ENCODE measurements around the gene LECT2. TPM values are rescaled to one million over a fixed set of nuclear protein-coding genes. Genes with fewer than 3 reads are reported as not detected.

LECT2 gene
- total RNA-seq, 1 donor from 2014 or later, result not detected

DNA sequence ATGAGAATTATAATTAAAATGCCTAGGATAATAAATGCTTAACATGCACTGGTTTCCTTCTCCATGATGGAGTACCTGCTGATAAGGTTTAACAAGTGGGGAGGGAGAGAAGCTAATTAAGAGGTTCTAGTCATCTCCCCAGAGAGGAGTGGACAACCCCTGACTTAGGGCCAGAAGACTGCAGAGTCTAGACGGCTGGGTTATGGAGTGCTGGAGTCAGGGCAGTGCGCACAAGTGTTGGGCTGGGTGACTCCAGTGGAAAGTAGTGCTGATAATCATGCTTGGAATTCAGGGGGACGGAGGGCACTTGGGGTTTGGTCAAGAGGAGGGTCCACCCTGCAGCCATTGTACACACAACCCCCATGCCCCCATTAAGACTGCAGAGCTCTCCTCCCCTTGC, 41.2 kb upstream of the LECT2 start:
- Histone ChIP-seq H4K20me1 (ENCODE audit: low read depth) (no peaks in the 10 kb centered on the region), H3K27me3 (no peaks in the 10 kb centered on the region), H3K79me2 (ENCODE audit: low read depth) (no peaks in the 10 kb centered on the region), H3K27ac (no peak overlapping the region), H3K9me3 (ENCODE audit: low read depth) (no peaks in the 10 kb centered on the region), H3K4me2 (no peak overlapping the region), H3K4me1 (no peaks in the 10 kb centered on the region), H2AFZ (replicated peaks) (no peak overlapping the region), H3F3A (ENCODE audit: low read depth) (no peaks in the 10 kb centered on the region), H3K9ac (no peak overlapping the region), H3K36me3 (no peaks in the 10 kb centered on the region), H3K4me3 (no peak overlapping the region)
- no peak for DNase-seq (ENCODE audit: low spot score)
- Mint-ChIP-seq H3K36me3 (no peaks in the 10 kb centered on the region), H3K27ac (no peak overlapping the region), H3K4me3 (no peak overlapping the region), H3K4me1 (peaks cover 15% of the 10 kb centered on the region), H3K9me3 (no peaks in the 10 kb centered on the region), H3K27me3 (ENCODE audit: insufficient read depth, low read depth) (no peaks in the 10 kb centered on the region)
- TF ChIP-seq EZH2 (IDR thresholded peaks at IDR 0.05), result no peak
- no peak for TF ChIP-seq EZH2phosphoT487 (IDR thresholded peaks at IDR 0.05)
- TF ChIP-seq, protein P1, sequence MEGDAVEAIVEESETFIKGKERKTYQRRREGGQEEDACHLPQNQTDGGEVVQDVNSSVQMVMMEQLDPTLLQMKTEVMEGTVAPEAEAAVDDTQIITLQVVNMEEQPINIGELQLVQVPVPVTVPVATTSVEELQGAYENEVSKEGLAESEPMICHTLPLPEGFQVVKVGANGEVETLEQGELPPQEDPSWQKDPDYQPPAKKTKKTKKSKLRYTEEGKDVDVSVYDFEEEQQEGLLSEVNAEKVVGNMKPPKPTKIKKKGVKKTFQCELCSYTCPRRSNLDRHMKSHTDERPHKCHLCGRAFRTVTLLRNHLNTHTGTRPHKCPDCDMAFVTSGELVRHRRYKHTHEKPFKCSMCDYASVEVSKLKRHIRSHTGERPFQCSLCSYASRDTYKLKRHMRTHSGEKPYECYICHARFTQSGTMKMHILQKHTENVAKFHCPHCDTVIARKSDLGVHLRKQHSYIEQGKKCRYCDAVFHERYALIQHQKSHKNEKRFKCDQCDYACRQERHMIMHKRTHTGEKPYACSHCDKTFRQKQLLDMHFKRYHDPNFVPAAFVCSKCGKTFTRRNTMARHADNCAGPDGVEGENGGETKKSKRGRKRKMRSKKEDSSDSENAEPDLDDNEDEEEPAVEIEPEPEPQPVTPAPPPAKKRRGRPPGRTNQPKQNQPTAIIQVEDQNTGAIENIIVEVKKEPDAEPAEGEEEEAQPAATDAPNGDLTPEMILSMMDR (IDR thresholded peaks at IDR 0.05), result no peak

DNA sequence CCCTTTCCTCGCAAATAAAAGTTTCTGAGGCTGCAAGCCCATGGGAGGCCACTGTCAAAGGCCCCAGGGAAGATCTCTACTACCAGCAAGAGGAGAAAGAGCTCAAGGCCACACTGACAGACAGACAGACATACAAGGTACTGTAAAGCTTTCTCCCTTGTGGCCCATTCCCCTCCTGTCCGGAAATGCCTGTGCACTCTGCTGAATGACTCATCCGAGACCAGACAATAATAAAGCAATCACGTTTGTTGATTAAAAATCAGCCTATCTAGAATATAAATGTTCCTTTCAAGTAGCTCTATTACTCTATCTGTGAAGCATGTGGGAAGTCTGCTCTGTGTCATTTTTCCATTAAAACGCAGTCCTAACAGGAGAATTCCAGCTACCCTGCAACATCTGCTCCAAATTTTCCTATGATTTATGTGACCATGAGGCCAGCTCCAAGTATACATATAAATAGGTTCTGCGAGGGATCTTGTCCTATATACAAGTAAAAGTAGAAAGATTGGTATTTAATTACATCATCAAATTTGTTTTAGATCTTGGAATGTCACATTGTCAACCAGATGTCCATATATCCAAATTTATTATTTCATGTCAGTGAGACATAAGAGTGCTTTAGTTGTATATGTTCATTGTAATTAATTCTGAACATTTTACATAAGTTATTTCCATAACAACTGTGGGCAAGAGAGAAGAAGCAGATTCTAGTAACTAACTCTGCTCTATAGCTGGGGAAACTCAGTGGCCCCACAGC, 39.3 kb upstream of the LECT2 start:
- Mint-ChIP-seq H3K4me3 (no peak overlapping the region), H3K36me3 (no peaks in the 10 kb centered on the region), H3K27me3 (ENCODE audit: insufficient read depth, low read depth) (peaks cover 4% of the 10 kb centered on the region), H3K9me3 (no peaks in the 10 kb centered on the region), H3K4me1 (peaks cover 15% of the 10 kb centered on the region), H3K27ac (no peak overlapping the region)
- Histone ChIP-seq H3K36me3 (no peaks in the 10 kb centered on the region), H2AFZ (replicated peaks) (no peak overlapping the region), H3K9ac (no peak overlapping the region), H3K27me3 (no peaks in the 10 kb centered on the region), H4K20me1 (ENCODE audit: low read depth) (no peaks in the 10 kb centered on the region), H3K4me2 (no peak overlapping the region), H3F3A (ENCODE audit: low read depth) (no peaks in the 10 kb centered on the region), H3K27ac (no peak overlapping the region), H3K9me3 (ENCODE audit: low read depth) (no peaks in the 10 kb centered on the region), H3K79me2 (ENCODE audit: low read depth) (no peaks in the 10 kb centered on the region), H3K4me3 (no peak overlapping the region), H3K4me1 (no peaks in the 10 kb centered on the region)
- DNase-seq (ENCODE audit: low spot score), result no peak
- TF ChIP-seq, protein P1 (IDR thresholded peaks at IDR 0.05), result no peak
- TF ChIP-seq EZH2 (IDR thresholded peaks at IDR 0.05) (no peak), EZH2phosphoT487 (IDR thresholded peaks at IDR 0.05) (no peak)

DNA sequence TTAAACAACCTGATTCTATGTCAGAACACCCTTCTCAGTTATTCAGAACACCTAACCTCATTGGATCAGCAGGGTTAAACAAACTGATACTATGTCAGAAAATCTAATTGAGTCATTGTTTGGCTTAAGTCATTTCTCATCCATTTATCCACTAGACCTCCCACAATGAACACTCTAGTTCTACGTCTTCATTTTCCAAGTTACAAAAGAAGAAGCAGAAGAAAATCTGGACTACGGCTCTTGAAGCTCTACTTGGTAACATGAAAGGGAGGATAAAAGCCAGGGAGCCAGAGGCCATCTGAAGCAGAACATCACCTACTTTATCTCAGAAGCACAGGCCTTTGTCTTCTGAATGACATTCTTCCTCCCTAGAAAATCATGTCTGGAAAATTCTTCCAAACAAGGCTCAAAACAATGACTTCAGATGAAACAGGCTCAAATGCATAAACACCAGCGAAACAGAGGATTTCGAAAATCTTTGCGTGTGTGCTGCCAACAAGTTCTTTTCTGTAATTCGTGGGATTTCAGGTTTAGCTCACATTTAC, 38.6 kb upstream of the LECT2 start:
- Histone ChIP-seq H3K9me3 (ENCODE audit: low read depth) (no peaks in the 10 kb centered on the region), H3K9ac (no peak overlapping the region), H3K36me3 (no peaks in the 10 kb centered on the region), H3K4me2 (no peak overlapping the region), H3K79me2 (ENCODE audit: low read depth) (no peaks in the 10 kb centered on the region), H2AFZ (replicated peaks) (no peak overlapping the region), H3K27ac (no peak overlapping the region), H3K4me1 (no peaks in the 10 kb centered on the region), H3K27me3 (no peaks in the 10 kb centered on the region), H4K20me1 (ENCODE audit: low read depth) (no peaks in the 10 kb centered on the region), H3F3A (ENCODE audit: low read depth) (no peaks in the 10 kb centered on the region), H3K4me3 (no peak overlapping the region)
- no peak for DNase-seq (ENCODE audit: low spot score)
- Mint-ChIP-seq H3K27ac (no peak overlapping the region), H3K4me1 (peaks cover 15% of the 10 kb centered on the region), H3K27me3 (ENCODE audit: insufficient read depth, low read depth) (peaks cover 4% of the 10 kb centered on the region), H3K4me3 (no peak overlapping the region), H3K9me3 (no peaks in the 10 kb centered on the region), H3K36me3 (no peaks in the 10 kb centered on the region)
- TF ChIP-seq EZH2 (IDR thresholded peaks at IDR 0.05) (no peak), EZH2phosphoT487 (IDR thresholded peaks at IDR 0.05) (no peak)
- TF ChIP-seq, protein P1 (IDR thresholded peaks at IDR 0.05), result no peak

All from neural progenitor cell (in vitro differentiated cells).